Measurements from ENCODE around the gene CAMTA1.

The CAMTA1 gene

GRCh38 chr1:7642418-7642704 is 857.1 kb downstream of the CAMTA1 start:
- no peak for TF ChIP-seq CTCF (IDR thresholded peaks at IDR 0.05; ENCODE audit: low read depth, low read length, missing control alignments)
- H3K4me3 ChIP-seq (ENCODE audit: low read depth, low read length) = no peak overlapping the region
- no peak for DNase-seq (ENCODE audit: low read depth)

DNA sequence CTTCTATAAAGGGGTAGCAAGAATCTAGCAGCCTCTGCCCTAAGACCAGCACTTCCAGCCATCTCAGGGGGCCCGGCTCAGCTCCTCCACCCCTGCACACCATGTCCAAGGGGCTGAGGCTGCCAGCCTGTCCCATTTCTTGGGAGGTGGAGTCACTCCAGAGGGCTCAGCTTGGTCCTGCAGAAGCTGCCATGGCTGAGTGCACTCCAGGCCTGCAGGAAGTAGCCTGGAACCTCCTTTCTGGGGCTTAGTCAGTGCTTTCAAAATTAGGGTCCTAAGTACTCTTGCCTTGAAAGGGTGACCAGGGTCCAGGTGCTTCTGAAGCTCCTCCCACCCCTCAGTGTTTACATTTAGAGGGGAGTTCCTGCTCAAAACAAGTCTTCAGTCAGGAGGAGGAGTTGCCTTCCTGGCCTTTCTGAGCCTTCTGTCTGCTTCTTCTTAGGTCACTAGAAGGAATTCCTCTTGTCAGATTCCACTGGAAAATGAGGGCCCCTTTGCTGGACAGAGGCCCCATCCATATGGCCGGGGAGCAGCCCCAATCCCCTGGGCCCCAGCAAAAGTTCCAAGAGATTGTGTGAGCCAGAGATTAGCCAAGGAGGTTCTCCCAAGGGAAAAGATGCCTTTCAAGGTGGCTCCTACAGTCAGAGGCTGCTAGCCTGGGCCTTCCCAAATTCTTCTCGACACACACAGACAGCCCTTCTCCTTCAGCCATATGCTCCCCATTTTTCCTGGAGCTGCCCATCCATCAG is 857.7 kb downstream of the CAMTA1 start:
- DNase-seq (ENCODE audit: low read depth) = no peak
- TF ChIP-seq CTCF (IDR thresholded peaks at IDR 0.05; ENCODE audit: low read depth, low read length, missing control alignments) = no peak
- H3K4me3 ChIP-seq (ENCODE audit: low read depth, low read length) = no peak overlapping the region

DNA sequence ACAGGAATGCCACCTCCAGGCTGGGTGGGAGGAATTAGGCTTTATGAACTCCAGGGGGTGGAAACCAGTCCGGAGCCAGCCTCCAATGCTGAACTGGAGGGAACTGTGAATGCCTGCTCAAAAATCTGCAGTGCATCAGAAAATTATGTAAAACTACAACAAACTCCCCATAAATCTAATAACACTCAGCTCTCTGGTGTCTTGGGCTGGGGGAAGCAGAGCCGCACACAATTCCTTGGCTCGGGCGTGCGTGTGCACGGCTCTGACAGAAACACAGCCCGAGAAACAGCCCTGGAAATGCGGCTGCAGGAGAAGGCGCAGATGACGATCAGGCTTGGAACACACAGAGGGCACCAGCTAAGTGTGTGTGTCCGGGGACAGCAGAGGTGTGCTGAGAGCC is 858.3 kb downstream of the CAMTA1 start:
- TF ChIP-seq CTCF (IDR thresholded peaks at IDR 0.05; ENCODE audit: low read depth, low read length, missing control alignments) = no peak
- no peak for DNase-seq (ENCODE audit: low read depth)
- no peak overlapping the region for H3K4me3 ChIP-seq (ENCODE audit: low read depth, low read length)

- TF ChIP-seq CTCF (IDR thresholded peaks at IDR 0.05; ENCODE audit: low read depth, low read length, missing control alignments) = no peak
- no peak for DNase-seq (ENCODE audit: low read depth)
- no peak overlapping the region for H3K4me3 ChIP-seq (ENCODE audit: low read depth, low read length)
Observed at GRCh38 chr1:7644086-7644485, 858.8 kb downstream of the CAMTA1 start.

DNA sequence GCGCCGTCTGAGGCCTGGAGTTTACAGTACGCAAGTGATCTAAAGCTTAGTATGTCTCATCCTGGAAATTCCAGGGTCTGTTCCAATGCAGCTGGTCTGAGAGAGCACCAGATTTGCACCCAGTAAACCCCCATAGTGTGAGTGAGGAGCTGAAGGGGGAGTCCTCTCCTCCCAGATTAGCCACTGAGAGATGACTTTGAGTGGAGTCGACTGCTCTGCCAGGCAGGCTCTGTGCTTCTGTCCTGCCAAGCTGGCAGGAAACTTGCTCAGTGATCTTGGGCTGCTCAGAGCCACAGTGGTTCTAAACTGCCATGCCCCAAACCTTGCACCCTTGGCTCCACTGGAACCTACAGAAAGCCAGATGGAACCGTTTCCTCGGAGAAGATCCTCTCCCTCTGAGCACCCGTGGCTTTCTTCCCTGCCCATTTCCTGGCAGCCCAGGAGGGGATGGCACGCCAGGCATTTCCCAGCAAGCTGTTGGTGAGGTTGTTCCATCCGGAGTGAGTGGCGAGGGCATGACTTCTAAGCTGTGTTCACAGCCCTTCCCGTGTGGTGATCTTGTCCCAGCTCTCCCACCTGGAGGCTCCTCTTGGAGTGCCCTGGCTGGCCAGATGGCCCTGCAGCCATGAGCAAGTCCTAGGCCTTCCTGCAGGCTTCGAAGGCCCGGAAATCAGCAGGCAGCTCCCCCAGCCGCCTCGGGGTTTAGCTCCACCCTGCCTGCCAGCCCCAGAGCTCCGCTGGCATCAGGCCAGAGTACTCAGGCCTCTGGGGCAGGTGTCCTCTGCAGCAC is 859.9 kb downstream of the CAMTA1 start:
- TF ChIP-seq CTCF (IDR thresholded peaks at IDR 0.05; ENCODE audit: low read depth, low read length, missing control alignments) = no peak
- no peak for DNase-seq (ENCODE audit: low read depth)
- no peak overlapping the region for H3K4me3 ChIP-seq (ENCODE audit: low read depth, low read length)

DNA sequence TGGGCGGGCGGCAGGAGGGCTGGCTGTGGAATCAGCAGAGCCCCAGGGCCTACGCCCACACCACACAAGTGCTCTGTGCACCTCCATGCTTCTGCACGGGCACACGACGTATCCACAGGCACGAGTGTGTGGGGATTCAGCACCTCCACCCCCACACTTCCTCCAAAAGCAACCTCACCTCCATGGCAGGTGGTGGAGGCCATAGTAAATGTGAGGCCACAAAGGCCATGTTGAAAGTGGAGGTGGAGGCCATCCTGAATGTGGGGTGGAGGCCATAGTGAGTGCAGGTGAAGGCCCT is 860.4 kb downstream of the CAMTA1 start:
- no peak for TF ChIP-seq CTCF (IDR thresholded peaks at IDR 0.05; ENCODE audit: low read depth, low read length, missing control alignments)
- DNase-seq (ENCODE audit: low read depth) = no peak
- H3K4me3 ChIP-seq (ENCODE audit: low read depth, low read length) = no peak overlapping the region

DNA sequence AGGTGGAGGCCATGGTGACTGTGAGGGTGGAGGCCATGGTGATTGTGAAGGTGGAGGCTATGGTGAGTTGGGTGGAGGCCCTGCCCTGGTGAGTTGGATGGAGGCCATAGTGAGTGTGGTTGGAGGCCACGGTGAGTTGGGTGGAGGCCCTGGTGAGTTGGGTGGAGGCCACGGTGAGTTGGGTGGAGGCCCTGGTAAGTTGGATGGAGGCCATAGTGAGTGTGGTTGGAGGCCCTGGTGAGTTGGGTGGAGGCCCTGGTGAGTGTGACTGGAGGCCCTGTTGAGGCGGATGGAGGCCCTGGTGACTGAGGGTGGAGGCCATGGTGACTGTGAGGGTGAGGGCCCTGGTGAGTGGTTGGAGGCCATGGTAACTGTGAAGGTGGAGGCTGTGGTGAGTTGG is 860.9 kb downstream of the CAMTA1 start:
- DNase-seq (ENCODE audit: low read depth) = no peak
- no peak for TF ChIP-seq CTCF (IDR thresholded peaks at IDR 0.05; ENCODE audit: low read depth, low read length, missing control alignments)

More for the DNA sequence above, 860.9 kb downstream of the CAMTA1 start:
- H3K4me3 ChIP-seq (ENCODE audit: low read depth, low read length) = no peak overlapping the region

Measured in GM12864 (cell line).